ENCODE results near the gene SCFD2.

- TF ChIP-seq TAF1 (conservative IDR thresholded peaks at IDR 0.05) (no peak), YY1 (IDR thresholded peaks at IDR 0.05) (peak; percentile 72), ATF3 (IDR thresholded peaks at IDR 0.05) (no peak)
Measured at GRCh38 chr4:53019485-53020382, 346.1 kb downstream of the SCFD2 start.
